SK-N-MC (cell line): ENCODE results near the gene JMJD8.

ENCODE experiments used
- EZH2 ChIP-seq: fragments of 200-600 bp; sonication (generic); IDR thresholded peaks from one replicate; pipeline ENCODE4 v1.6.1; 2017; ENCODE audit warnings: antibody characterized with exemption
- POLR2AphosphoS5 ChIP-seq: IDR thresholded peaks from 2 replicates; pipeline ENCODE4 v1.6.1; 2012; ENCODE audit warnings: mild to moderate bottlenecking, low read depth, low read length, borderline replicate concordance

GRCh38 chr16:631808-632358 is 52.3 kb downstream of the JMJD8 start:
- TF ChIP-seq EZH2 (no peak), POLR2AphosphoS5 (no peak)
